Stimulated activated CD4-positive, alpha-beta T cell treated with anti-CD3 and anti-CD28 coated beads, Interleukin-15, amount 100 ng/mL, for 24 hours (primary cell): Measurements from ENCODE around the gene VPS54.
A peak's percentile ranks its signal among the peaks of the same experiment; 100 is the strongest.
"Not testable (repeated sequence)": the region's sequence is repeated elsewhere in the genome, so short reads cannot be mapped to it uniquely, and the experiment has no call there.

Source experiments
- DNase-seq: peaks from one replicate; pipeline ENCODE4 v3.0.0-alpha.2; 2020

The VPS54 gene

GRCh38 chr2:63991173-63991999 lies 27.8 kb downstream of the VPS54 start:
- not testable (repeated sequence) for DNase-seq

- no peak for DNase-seq
Observed at GRCh38 chr2:63990072-63990471, 29.2 kb downstream of the VPS54 start.

GRCh38 chr2:63988842-63989436 lies 30.3 kb downstream of the VPS54 start:
- DNase-seq = not testable (repeated sequence)

- DNase-seq = no peak
Observed at GRCh38 chr2:63984606-63985359, 34.4 kb downstream of the VPS54 start.

- DNase-seq = no peak
Observed at GRCh38 chr2:63983986-63984605, 35.1 kb downstream of the VPS54 start.

- DNase-seq = no peak
Observed at GRCh38 chr2:63982335-63982734, 36.9 kb downstream of the VPS54 start.

GRCh38 chr2:63981702-63982103 lies 37.5 kb downstream of the VPS54 start:
- DNase-seq = no peak

- no peak for DNase-seq
Observed at GRCh38 chr2:63980794-63981193, 38.4 kb downstream of the VPS54 start.

GRCh38 chr2:63977904-63978303 lies 41.3 kb downstream of the VPS54 start:
- peak; percentile 46 for DNase-seq

GRCh38 chr2:63976125-63976510 lies 43.1 kb downstream of the VPS54 start:
- DNase-seq = no peak

GRCh38 chr2:63975437-63976124 lies 43.6 kb downstream of the VPS54 start:
- peak; percentile 41 for DNase-seq

- not testable (repeated sequence) for DNase-seq
Observed at GRCh38 chr2:63975036-63975435, 44.2 kb downstream of the VPS54 start.

- no peak for DNase-seq
Observed at GRCh38 chr2:63962186-63962585, 57.0 kb downstream of the VPS54 start.

GRCh38 chr2:63950414-63950813 lies 68.8 kb downstream of the VPS54 start:
- DNase-seq = no peak

GRCh38 chr2:63942788-63943187 lies 76.4 kb downstream of the VPS54 start:
- no peak for DNase-seq

- DNase-seq = not testable (repeated sequence)
Observed at GRCh38 chr2:63932104-63932503, 87.1 kb downstream of the VPS54 start.

GRCh38 chr2:63926815-63927214 lies 92.4 kb downstream of the VPS54 start:
- DNase-seq = no peak

GRCh38 chr2:63914311-63914710 lies 104.9 kb downstream of the VPS54 start:
- no peak for DNase-seq

- no peak for DNase-seq
Observed at GRCh38 chr2:63903003-63903402, 116.2 kb downstream of the VPS54 start.

GRCh38 chr2:63902149-63902548 lies 117.1 kb downstream of the VPS54 start:
- no peak for DNase-seq

- DNase-seq = no peak
Observed at GRCh38 chr2:63899639-63900038, 119.6 kb downstream of the VPS54 start.

- DNase-seq = no peak
Observed at GRCh38 chr2:63898839-63899238, 120.4 kb downstream of the VPS54 start.

- no peak for DNase-seq
Observed at GRCh38 chr2:63894167-63894566, 125.1 kb downstream of the VPS54 start.
